ENCODE results near the gene AIFM3.

AIFM3 gene

DNA sequence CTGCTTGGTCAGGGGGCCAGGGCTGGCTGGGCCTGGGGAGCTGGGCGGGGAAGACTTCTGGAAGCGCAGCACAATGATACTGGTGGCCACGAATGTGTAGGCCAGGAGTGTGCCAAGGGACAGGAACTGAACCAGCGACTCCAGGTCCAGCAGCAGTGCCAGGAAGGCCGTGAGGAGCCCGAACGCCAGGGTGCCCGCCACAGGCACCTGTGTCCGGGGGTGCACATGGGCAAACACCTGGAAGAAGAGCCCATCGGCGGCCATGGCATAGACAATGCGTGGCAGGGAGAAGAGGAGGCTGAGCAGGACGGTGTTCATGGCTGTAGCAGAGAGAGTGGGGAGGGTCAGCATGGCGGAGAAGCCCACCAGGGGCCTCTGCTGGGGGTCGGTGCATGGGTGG is 63.0 kb downstream of the AIFM3 start:
- TF ChIP-seq, protein P1, sequence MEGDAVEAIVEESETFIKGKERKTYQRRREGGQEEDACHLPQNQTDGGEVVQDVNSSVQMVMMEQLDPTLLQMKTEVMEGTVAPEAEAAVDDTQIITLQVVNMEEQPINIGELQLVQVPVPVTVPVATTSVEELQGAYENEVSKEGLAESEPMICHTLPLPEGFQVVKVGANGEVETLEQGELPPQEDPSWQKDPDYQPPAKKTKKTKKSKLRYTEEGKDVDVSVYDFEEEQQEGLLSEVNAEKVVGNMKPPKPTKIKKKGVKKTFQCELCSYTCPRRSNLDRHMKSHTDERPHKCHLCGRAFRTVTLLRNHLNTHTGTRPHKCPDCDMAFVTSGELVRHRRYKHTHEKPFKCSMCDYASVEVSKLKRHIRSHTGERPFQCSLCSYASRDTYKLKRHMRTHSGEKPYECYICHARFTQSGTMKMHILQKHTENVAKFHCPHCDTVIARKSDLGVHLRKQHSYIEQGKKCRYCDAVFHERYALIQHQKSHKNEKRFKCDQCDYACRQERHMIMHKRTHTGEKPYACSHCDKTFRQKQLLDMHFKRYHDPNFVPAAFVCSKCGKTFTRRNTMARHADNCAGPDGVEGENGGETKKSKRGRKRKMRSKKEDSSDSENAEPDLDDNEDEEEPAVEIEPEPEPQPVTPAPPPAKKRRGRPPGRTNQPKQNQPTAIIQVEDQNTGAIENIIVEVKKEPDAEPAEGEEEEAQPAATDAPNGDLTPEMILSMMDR (conservative IDR thresholded peaks at IDR 0.05; ENCODE audit: low read depth), result no peak
- H3K27ac ChIP-seq, result peak overlapping the region; percentile 95; the same call in 1 of the 2 replicates
- DNase-seq (ENCODE audit: low spot score), result no peak
- ChIA-PET POLR2A (ENCODE audit: low non-redundant PET) (no interaction called here), CTCF (no interaction called here)
